ENCODE measurements around the gene LRP2. TPM values are rescaled to one million over a fixed set of nuclear protein-coding genes. Genes with fewer than 3 reads are reported as not detected.
"Not testable (repeated sequence)": the region's sequence is repeated elsewhere in the genome, so short reads cannot be mapped to it uniquely, and the experiment has no call there.

The LRP2 gene
- total RNA-seq, 1 donor from 2014 or later: not detected

DNA sequence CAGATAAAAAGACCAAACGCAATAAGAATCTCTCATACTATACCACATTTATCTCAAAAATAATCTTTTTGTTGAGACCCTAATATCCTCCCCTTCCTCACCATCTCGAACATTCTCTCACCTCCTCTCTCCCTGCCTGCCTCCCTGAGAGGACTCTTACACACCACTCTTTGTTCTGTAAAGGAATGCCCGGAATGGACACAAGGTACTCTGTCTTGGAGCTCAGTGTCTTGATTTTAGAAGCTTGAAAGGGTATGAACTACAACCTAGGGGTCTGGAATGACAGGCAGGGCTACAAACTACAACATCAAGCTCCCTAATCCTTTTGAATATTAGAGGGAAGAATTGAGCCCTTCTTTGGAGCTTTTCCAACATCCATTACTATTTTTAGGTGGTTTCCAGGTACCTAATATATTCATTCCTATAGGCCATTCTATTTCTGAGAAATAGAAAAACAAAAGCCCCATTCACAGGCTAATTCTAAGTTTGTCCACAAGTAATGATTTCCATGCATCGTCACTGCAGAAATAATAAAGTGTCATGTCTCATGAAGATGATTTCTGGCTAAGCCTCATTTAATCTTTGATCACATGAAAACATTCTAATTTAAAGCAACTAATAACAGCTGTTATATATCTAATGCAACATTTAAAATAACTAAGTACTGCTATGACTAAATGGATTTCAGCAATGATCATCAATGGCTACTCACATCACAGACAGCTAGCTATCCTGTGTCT lies 60.6 kb downstream of the LRP2 start:
- DNase-seq (ENCODE audit: low read depth in 2 of 2): no peak

GRCh38 chr2:169300636-169301530 lies 61.5 kb downstream of the LRP2 start:
- DNase-seq (ENCODE audit: low read depth in 2 of 2): no peak

DNA sequence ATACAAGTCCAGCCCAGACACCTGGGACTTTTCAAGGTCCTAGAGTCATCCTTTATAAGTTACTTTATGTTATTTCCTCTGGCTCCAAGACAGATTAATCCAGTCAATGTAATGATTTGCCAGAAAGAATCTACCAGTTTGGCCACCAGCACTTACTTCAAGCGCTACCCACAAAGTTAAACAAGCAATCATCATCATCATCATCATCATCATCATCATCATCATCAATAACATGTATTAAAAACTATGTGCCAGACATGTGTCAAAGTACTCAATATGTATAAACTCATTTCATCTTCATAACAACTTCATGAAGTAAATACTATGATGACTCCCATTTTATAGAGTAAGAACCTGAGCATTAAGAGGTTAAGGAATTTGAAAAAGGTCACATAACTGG lies 64.3 kb downstream of the LRP2 start:
- no peak for DNase-seq (ENCODE audit: low read depth in 2 of 2)

- DNase-seq (ENCODE audit: low read depth in 2 of 2): no peak
Measured at GRCh38 chr2:169294001-169294675, 68.2 kb downstream of the LRP2 start.

DNA sequence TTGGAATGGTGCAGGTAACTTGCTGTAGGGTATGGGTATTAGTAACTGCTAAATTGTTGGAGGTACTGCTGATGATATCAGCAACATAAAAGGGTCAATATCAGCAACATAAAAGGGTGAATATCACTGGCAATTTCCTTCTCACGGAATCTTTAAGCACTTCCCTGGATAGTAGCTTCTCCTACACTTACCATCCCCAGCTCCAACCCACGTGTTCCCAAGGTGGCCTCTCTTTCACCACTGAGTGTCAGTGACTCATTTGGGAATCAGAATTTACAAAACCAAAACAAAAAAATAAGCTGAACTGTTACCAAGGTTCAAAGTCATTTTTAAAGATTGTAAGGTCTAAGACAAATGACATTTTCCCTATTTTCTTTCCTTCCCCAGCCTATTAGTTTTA lies 70.8 kb downstream of the LRP2 start:
- no peak for DNase-seq (ENCODE audit: low read depth in 2 of 2)

DNA sequence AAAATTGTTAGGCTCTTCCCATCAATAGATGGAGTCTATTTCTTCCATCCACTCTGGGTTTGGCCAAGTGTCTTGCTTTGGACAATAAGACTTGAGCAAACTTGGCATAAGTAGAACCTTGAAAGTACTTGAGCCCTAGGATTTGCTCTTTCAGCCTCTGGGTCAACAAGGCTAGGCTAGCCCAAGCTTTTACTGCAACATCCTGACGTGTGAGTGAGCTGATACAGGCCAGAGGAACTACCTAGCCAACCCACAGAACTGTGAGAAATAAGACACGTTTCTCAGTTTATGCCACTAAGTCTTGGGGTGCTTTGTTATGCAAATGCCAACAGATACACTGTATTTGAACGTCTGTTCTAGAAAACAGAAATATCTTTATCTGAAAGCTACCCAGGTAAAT lies 71.9 kb downstream of the LRP2 start:
- DNase-seq (ENCODE audit: low read depth in 2 of 2): no peak

GRCh38 chr2:169287666-169288065 lies 74.7 kb downstream of the LRP2 start:
- DNase-seq (ENCODE audit: low read depth in 2 of 2): no peak

- no peak for DNase-seq (ENCODE audit: low read depth in 2 of 2)
Measured at GRCh38 chr2:169286624-169287231, 75.6 kb downstream of the LRP2 start.

DNA sequence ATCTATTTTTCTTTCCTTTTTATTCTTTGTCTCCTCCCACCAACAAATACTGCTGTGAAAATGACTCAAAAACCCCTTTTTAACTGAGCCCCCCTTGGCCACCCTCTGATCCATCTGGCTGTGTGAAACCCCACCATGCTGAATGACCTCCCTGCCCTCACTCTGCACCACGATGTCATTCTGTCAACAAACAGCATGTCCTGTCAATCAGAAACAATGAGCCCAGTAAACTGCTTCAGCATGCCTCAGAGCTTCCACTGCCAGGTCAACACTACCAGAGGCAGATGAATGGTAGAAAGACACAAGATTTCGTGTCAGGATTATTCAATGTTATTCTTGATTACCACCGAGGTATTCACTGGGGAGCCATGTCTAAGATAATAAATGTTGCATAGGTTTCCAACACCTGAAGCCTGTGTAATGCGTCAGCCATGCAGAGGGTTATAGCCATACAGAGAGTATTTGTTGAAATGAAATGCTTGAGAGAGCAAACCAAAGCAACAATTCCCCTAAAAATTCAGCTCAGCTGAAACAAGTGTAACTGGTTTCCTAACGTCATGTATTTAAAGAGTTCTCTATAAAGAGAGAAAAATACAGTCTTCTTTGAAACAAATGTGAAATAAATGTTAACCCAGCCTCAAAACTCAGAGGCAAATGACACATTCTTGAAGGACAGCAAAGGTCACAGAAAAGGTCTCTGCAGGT lies 76.7 kb downstream of the LRP2 start:
- no peak for DNase-seq (ENCODE audit: low read depth in 2 of 2)

- DNase-seq (ENCODE audit: low read depth in 2 of 2): no peak
Measured at GRCh38 chr2:169280502-169280901, 81.8 kb downstream of the LRP2 start.

- peak; percentile 19 to 32 for DNase-seq (ENCODE audit: low read depth in 2 of 2)
Measured at GRCh38 chr2:169275696-169276444, 86.5 kb downstream of the LRP2 start.

- no peak for DNase-seq (ENCODE audit: low read depth in 2 of 2)
Measured at GRCh38 chr2:169272010-169272409, 90.3 kb downstream of the LRP2 start.

DNA sequence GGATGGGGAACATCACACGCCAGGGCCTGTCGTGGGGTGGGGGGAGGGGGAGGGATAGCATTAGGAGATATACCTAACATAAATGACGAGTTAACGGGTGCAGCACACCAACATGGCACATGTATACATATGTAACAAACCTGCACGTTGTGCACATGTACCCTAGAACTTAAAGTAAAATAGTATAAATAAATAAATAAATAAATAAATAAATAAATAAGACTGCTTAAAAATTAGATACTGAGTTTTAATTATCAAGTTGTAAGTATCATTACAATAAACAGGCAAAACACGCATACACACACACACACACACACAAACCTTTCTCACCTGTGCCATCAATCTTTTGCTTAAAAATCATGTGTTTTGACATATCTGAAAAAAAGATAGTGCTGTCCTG lies 91.8 kb downstream of the LRP2 start:
- DNase-seq (ENCODE audit: low read depth in 2 of 2): not testable (repeated sequence)

GRCh38 chr2:169265591-169265990 lies 96.7 kb downstream of the LRP2 start:
- DNase-seq (ENCODE audit: low read depth in 2 of 2): no peak

GRCh38 chr2:169260846-169261642 lies 101.3 kb downstream of the LRP2 start:
- DNase-seq (ENCODE audit: low read depth in 2 of 2): peak in 1 of 2 donors; percentile 20

GRCh38 chr2:169260246-169260645 lies 102.1 kb downstream of the LRP2 start:
- DNase-seq (ENCODE audit: low read depth in 2 of 2): no peak

- DNase-seq (ENCODE audit: low read depth in 2 of 2): no peak
Measured at GRCh38 chr2:169259402-169259801, 102.9 kb downstream of the LRP2 start.

- no peak for DNase-seq (ENCODE audit: low read depth in 2 of 2)
Measured at GRCh38 chr2:169258045-169258601, 104.2 kb downstream of the LRP2 start.

GRCh38 chr2:169254774-169255173 lies 107.6 kb downstream of the LRP2 start:
- DNase-seq (ENCODE audit: low read depth in 2 of 2): no peak

Measured in lung microvascular endothelial cell (primary cell).